ENCODE results near the gene CD79B.

GRCh38 chr17:63917646-63918045, 14.5 kb downstream of the CD79B start:
- TF ChIP-seq CTCF (IDR thresholded peaks at IDR 0.05) (no peak), POLR2A (IDR thresholded peaks at IDR 0.05) (no peak)
